OCI-LY7 (cell line): ENCODE measurements around the gene KCNIP1.

ENCODE experiments used
- CTCF ChIP-seq: fragments of 200-600 bp; sonication (generic); conservative IDR thresholded peaks from 2 replicates; pipeline ENCODE4 v1.5.1; 2014; ENCODE audit warnings: mild to moderate bottlenecking, antibody characterized with exemption, low read length, moderate library complexity, mixed read lengths
- EZH2phosphoT487 ChIP-seq: fragments of 200-600 bp; sonication (generic); IDR thresholded peaks from 2 replicates; pipeline ENCODE4 v1.6.1; 2018; ENCODE audit warnings: low read depth, borderline replicate concordance, mild to moderate bottlenecking, mixed run types, antibody characterized with exemption, low read length, moderate library complexity, mixed read lengths

GRCh38 chr5:170520372-170520771, 16.6 kb downstream of the KCNIP1 start:
- no peak for TF ChIP-seq EZH2phosphoT487
- no peak for TF ChIP-seq CTCF
